Trophoblast cell (in vitro differentiated cells and primary cell): ENCODE data around the gene IPCEF1.

Source experiments
- DNase-seq, 2 donors: peaks; one replicate each; pipeline ENCODE4 v3.0.0-alpha.2; 2016
- H2AFZ ChIP-seq: 2 replicates; pipeline ENCODE4 v1.6.1; 2013; ENCODE audit warnings: low read length, moderate library complexity, mild to moderate bottlenecking; ENCODE audit not compliant: insufficient read depth, poor library complexity
- H2AK5ac ChIP-seq: 2 replicates; pipeline ENCODE4 v1.6.1; 2013; ENCODE audit warnings: mild to moderate bottlenecking, low read length
- H2BK120ac ChIP-seq: 2 replicates; pipeline ENCODE4 v1.6.1; 2013; ENCODE audit warnings: low read length, mild to moderate bottlenecking, moderate library complexity; ENCODE audit not compliant: insufficient read depth, poor library complexity
- H2BK12ac ChIP-seq: 2 replicates; pipeline ENCODE4 v1.6.1; 2013; ENCODE audit warnings: mild to moderate bottlenecking, low read length, moderate library complexity
- H2BK5ac ChIP-seq: 2 replicates; pipeline ENCODE4 v1.6.1; 2013; ENCODE audit warnings: low read length, low read depth, moderate library complexity, mild to moderate bottlenecking; ENCODE audit not compliant: poor library complexity
- H3K14ac ChIP-seq: 2 replicates; pipeline ENCODE4 v1.6.1; 2013; ENCODE audit warnings: mild to moderate bottlenecking, low read length
- H3K18ac ChIP-seq: 2 replicates; pipeline ENCODE4 v1.6.1; 2013; ENCODE audit warnings: mild to moderate bottlenecking, low read length
- H3K23ac ChIP-seq: 2 replicates; pipeline ENCODE4 v1.6.1; 2013; ENCODE audit warnings: low read length
- H3K27ac ChIP-seq: 2 replicates; pipeline ENCODE4 v1.5.1; 2013; ENCODE audit warnings: low read depth, mild to moderate bottlenecking, inconsistent platforms, low read length, moderate library complexity
- H3K27me3 ChIP-seq: 2 replicates; pipeline ENCODE4 v1.6.1; 2013; ENCODE audit warnings: inconsistent platforms, mild to moderate bottlenecking, low read length, moderate library complexity; ENCODE audit not compliant: insufficient read depth
- H3K36me3 ChIP-seq, 2 experiments: 1 replicate in 1 of 2; 2 replicates in 1 of 2; pipeline ENCODE4 v1.6.1; 2013; ENCODE audit warnings: low read length in 2 of 2, mild to moderate bottlenecking in 2 of 2, moderate library complexity in 1 of 2; ENCODE audit not compliant: insufficient read depth in 2 of 2, control insufficient read depth in 1 of 2
- H3K4ac ChIP-seq: 2 replicates; pipeline ENCODE4 v1.6.1; 2013; ENCODE audit warnings: low read depth, mild to moderate bottlenecking, low read length, moderate library complexity
- H3K4me1 ChIP-seq, 2 experiments: 1 replicate in 1 of 2; 2 replicates in 1 of 2; pipeline ENCODE4 v1.6.1; 2013; ENCODE audit warnings: low read length in 2 of 2, mild to moderate bottlenecking in 2 of 2, moderate library complexity in 1 of 2; ENCODE audit not compliant: insufficient read depth in 2 of 2, control insufficient read depth in 1 of 2
- H3K4me2 ChIP-seq: 2 replicates; pipeline ENCODE4 v1.6.1; 2013; ENCODE audit warnings: inconsistent platforms, mild to moderate bottlenecking, low read length, moderate library complexity
- H3K4me3 ChIP-seq: 2 replicates; pipeline ENCODE4 v1.5.1; 2013; ENCODE audit warnings: mild to moderate bottlenecking, low read depth, low read length, inconsistent platforms
- H3K79me1 ChIP-seq: one replicate; pipeline ENCODE4 v1.6.1; 2013; ENCODE audit warnings: low read length
- H3K79me2 ChIP-seq: 2 replicates; pipeline ENCODE4 v1.6.1; 2013; ENCODE audit warnings: low read length, mild to moderate bottlenecking; ENCODE audit not compliant: control insufficient read depth, insufficient read depth, poor library complexity
- H3K9ac ChIP-seq: 2 replicates; pipeline ENCODE4 v1.6.1; 2013; ENCODE audit warnings: mild to moderate bottlenecking, low read length
- H3K9me3 ChIP-seq: 2 replicates; pipeline ENCODE4 v1.6.1; 2013; ENCODE audit warnings: low read depth, mild to moderate bottlenecking, control low read depth, inconsistent platforms, low read length; ENCODE audit not compliant: insufficient read depth
- H4K12ac ChIP-seq: 2 replicates; pipeline ENCODE4 v1.6.1; 2013; ENCODE audit warnings: low read depth, mild to moderate bottlenecking, low read length, moderate library complexity
- H4K8ac ChIP-seq: 2 replicates; pipeline ENCODE4 v1.6.1; 2013; ENCODE audit warnings: low read depth, mild to moderate bottlenecking, low read length, moderate library complexity
- H4K91ac ChIP-seq: one replicate; pipeline ENCODE4 v1.6.1; 2013; ENCODE audit warnings: low read depth, mild to moderate bottlenecking, low read length, moderate library complexity
- WGBS: extraction: QIAGEN DNeasy Blood & Tissue Kit; methylation state at CpG from one replicate; pipeline ENCODE4 v1.1.7; 2013; ENCODE audit warnings: missing lambda C conversion rate; ENCODE audit not compliant: insufficient read length, insufficient coverage; ENCODE audit errors: extremely low coverage; 5-methylcytosine and 5-hydroxymethylcytosine counted together

IPCEF1 gene

DNA sequence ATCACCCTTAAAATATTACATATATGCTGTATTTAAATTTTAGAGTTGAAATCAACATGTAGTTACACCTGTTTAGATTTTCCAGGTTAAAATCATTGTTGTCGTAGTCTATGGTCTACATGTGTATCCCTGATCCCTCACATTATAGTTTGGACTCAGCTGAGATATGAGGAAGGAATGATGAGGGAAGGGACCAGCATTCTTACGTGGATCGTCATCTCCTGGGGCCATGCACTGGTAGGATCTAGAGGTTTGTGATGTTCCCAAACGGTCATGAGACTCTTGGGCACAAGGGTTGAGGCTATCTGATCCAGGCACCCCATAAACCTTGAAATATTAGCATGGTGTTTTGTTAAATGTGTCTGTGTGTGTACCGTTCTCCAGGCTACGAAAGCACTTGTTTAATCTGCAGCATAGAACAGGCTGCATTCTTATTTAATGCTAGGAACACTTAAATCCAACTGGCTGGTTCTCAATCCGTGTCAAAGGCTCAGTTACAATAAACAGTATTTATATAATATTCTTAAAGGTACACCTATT, 55.4 kb downstream of the IPCEF1 start:
- no peak overlapping the region for H3K4me3 ChIP-seq
- H3K4me2 ChIP-seq = no peak overlapping the region
- no peak overlapping the region for H3K23ac ChIP-seq
- no peak overlapping the region for H3K18ac ChIP-seq
- H4K91ac ChIP-seq = no peak overlapping the region
- no peak overlapping the region for H4K12ac ChIP-seq
- no peak overlapping the region for H2BK120ac ChIP-seq
- no peaks in the 10 kb centered on the region for H3K79me1 ChIP-seq
- H3K9me3 ChIP-seq = no peaks in the 10 kb centered on the region
- no peak overlapping the region for H3K14ac ChIP-seq
- no CpG with 5 or more reads among the region's 7 CpGs for WGBS
- H3K36me3 ChIP-seq = no peaks in the 10 kb centered on the region
- H2AK5ac ChIP-seq = no peak overlapping the region
- H3K27ac ChIP-seq = no peak overlapping the region
- H3K79me2 ChIP-seq = no peaks in the 10 kb centered on the region
- no peak overlapping the region for H3K4ac ChIP-seq
- H4K8ac ChIP-seq = no peak overlapping the region
- no peak overlapping the region for H2AFZ ChIP-seq
- H2BK5ac ChIP-seq = no peak overlapping the region
- H3K4me1 ChIP-seq = no peaks in the 10 kb centered on the region
- H2BK12ac ChIP-seq = no peak overlapping the region
- no peaks in the 10 kb centered on the region for H3K27me3 ChIP-seq
- H3K9ac ChIP-seq = no peak overlapping the region
- DNase-seq = peak; percentile 46 to 80

DNA sequence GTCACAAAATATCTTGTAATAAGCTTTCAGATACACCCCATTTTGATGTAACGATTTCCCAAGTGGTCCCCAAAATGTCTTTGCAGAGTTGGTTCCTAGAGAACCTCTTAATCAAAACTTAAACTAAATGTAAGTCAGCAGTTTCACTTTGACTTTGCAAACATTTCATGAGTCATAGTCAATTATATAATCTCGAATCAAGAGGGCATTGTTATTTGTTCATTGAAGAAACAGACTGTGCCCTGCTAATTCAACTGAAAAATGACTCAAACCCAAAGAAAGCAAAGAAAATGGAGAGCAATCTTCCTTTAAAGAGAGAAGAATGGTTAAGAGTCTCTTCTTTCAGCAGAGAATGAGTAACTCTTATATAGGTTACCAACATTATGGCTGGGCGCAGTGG, 58.3 kb downstream of the IPCEF1 start:
- Histone ChIP-seq H3K27ac (no peak overlapping the region), H3K18ac (no peak overlapping the region), H3K27me3 (no peaks in the 10 kb centered on the region), H3K9me3 (no peaks in the 10 kb centered on the region), H4K91ac (no peak overlapping the region), H3K4me1 (no peaks in the 10 kb centered on the region), H3K14ac (no peak overlapping the region), H2AK5ac (no peak overlapping the region), H3K9ac (no peak overlapping the region), H4K12ac (no peak overlapping the region), H3K79me1 (no peaks in the 10 kb centered on the region), H3K23ac (no peak overlapping the region), H3K79me2 (no peaks in the 10 kb centered on the region), H2AFZ (no peak overlapping the region), H3K4ac (no peak overlapping the region), H3K4me3 (no peak overlapping the region), H4K8ac (no peak overlapping the region), H3K4me2 (no peak overlapping the region), H2BK12ac (no peak overlapping the region), H2BK5ac (no peak overlapping the region), H3K36me3 (no peaks in the 10 kb centered on the region), H2BK120ac (no peak overlapping the region)
- WGBS = no CpG with 5 or more reads among the region's 3 CpGs
- no peak for DNase-seq

DNA sequence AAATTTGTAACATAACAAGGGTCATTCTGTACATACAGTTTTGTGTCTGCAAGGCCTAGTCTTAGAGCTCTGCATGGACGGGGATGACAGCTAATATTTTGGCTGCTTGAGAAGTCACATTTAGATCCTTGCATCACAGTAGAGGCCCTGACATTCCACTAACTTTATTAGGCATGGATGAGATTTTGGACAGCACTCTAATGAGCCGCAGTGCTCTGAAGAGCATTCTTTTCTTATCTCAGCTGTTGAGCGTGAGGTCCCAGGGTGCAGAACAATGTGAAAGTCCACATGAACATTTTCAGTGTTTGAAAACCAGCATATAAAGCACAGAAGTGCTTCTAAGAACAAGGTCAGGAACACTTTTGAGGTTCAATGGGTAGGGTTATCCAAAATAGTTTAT, 58.9 kb downstream of the IPCEF1 start:
- no peak overlapping the region for H3K9ac ChIP-seq
- no peak overlapping the region for H3K14ac ChIP-seq
- no peak overlapping the region for H3K18ac ChIP-seq
- WGBS = no CpG with 5 or more reads among the region's 3 CpGs
- H3K79me1 ChIP-seq = no peaks in the 10 kb centered on the region
- H3K27me3 ChIP-seq = no peaks in the 10 kb centered on the region
- no peaks in the 10 kb centered on the region for H3K79me2 ChIP-seq
- no peak overlapping the region for H3K4me3 ChIP-seq
- no peak overlapping the region for H3K23ac ChIP-seq
- H3K36me3 ChIP-seq = no peaks in the 10 kb centered on the region
- H2BK5ac ChIP-seq = no peak overlapping the region
- no peak overlapping the region for H4K8ac ChIP-seq
- H2BK12ac ChIP-seq = no peak overlapping the region
- no peak overlapping the region for H2AK5ac ChIP-seq
- no peak overlapping the region for H3K4ac ChIP-seq
- no peak overlapping the region for H4K12ac ChIP-seq
- no peak overlapping the region for H3K27ac ChIP-seq
- H3K4me1 ChIP-seq = no peaks in the 10 kb centered on the region
- no peaks in the 10 kb centered on the region for H3K9me3 ChIP-seq
- peak; percentile 33 to 74 for DNase-seq
- no peak overlapping the region for H3K4me2 ChIP-seq
- H2AFZ ChIP-seq = no peak overlapping the region
- no peak overlapping the region for H4K91ac ChIP-seq
- H2BK120ac ChIP-seq = no peak overlapping the region

- no CpG with 5 or more reads among the region's 4 CpGs for WGBS
- no peak overlapping the region for H3K9ac ChIP-seq
- no peaks in the 10 kb centered on the region for H3K9me3 ChIP-seq
- H3K79me2 ChIP-seq = no peaks in the 10 kb centered on the region
- H2AFZ ChIP-seq = no peak overlapping the region
- no peak overlapping the region for H2AK5ac ChIP-seq
- no peaks in the 10 kb centered on the region for H3K36me3 ChIP-seq
- H3K4me3 ChIP-seq = no peak overlapping the region
- H3K27ac ChIP-seq = no peak overlapping the region
- H3K18ac ChIP-seq = no peak overlapping the region
- H3K4me2 ChIP-seq = no peak overlapping the region
- H3K23ac ChIP-seq = no peak overlapping the region
- H2BK120ac ChIP-seq = no peak overlapping the region
- H2BK5ac ChIP-seq = no peak overlapping the region
- no peaks in the 10 kb centered on the region for H3K27me3 ChIP-seq
- H3K4me1 ChIP-seq = no peaks in the 10 kb centered on the region
- H4K12ac ChIP-seq = no peak overlapping the region
- H3K14ac ChIP-seq = no peak overlapping the region
- no peak overlapping the region for H3K4ac ChIP-seq
- peak; percentile 28 to 59 for DNase-seq
- H4K8ac ChIP-seq = no peak overlapping the region
- H2BK12ac ChIP-seq = no peak overlapping the region
- no peaks in the 10 kb centered on the region for H3K79me1 ChIP-seq
- H4K91ac ChIP-seq = no peak overlapping the region
Observed at GRCh38 chr6:154297210-154297609, 59.4 kb downstream of the IPCEF1 start.
